D341Med (cell line): Measurements from ENCODE around the gene DCDC2B.

Experiments
- DNase-seq: peaks from one replicate; pipeline ENCODE4 v3.0.0; 2012; ENCODE audit warnings: low spot score

Gene DCDC2B

DNA sequence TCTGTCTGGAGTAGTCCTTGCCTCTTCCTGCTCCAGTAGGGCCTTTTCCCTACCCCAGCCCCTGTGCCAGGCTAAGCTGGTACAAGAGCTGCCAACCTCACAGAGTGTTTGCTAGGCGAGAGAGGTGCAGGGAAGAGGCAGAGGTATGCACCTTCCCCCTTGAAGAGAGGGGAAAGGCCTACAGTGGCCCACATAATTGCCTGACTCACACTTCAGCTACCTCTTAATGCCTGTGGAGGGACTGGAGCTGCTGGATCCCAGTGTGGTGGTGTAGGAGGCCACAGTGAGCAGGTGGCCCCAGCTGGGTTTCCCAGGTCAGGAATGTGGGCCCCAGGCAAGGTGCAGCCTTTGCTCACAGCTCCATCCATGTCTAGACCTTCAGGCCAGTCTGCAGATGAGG, 11.8 kb upstream of the DCDC2B start:
- no peak for DNase-seq

DNA sequence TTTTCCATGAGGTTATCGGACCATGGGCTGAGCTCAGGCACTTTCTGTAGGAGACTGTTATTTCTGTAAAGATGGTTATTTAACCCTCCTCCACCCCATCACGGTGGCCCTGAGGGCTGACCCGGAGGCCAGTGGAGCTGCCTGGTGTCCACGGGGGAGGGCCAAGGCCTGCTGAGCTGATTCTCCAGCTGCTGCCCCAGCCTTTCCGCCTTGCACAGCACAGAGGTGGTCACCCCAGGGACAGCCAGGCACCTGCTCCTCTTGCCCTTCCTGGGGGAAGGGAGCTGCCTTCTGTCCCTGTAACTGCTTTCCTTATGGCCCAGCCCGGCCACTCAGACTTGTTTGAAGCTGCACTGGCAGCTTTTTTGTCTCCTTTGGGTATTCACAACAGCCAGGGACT, 11.1 kb upstream of the DCDC2B start:
- DNase-seq, result no peak

DNA sequence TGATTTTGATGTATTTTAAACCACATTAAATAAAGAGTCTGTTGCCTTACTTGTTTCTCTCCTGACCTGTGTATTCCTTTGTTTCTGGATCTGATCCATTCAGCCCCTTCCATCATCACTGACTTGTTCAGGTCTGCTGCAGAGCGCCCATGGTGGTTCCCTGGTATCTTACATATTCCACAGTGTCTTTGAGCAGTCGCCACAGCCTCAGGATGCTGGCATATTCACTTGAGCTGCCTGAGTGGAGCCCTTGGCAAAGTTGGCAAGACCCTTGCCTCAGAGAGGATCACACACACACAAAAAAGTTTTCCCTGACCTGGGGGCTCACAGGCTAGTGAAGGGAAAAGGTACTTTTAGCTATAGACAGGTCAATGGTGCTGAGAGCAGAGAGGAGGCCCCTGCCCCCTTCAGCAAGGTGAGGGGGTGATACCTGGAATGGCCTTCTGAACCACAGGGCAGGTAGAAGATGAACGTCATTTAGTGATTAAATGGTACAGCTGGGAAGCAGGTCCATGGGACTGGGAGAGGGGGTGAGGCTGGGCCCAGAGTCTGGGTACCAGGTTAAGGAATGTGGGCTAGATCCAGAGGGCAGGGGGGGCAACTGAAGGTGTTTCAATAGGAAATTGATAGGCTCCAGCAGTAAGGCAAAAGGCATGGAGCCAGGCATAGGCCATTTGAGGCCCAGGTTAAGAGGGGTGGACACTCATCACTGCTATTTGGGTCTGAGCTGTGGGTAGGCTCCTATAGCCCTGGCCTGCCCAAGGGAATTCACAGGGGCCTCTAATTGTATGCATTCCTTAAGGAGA, 10.4 kb upstream of the DCDC2B start:
- no peak for DNase-seq

DNA sequence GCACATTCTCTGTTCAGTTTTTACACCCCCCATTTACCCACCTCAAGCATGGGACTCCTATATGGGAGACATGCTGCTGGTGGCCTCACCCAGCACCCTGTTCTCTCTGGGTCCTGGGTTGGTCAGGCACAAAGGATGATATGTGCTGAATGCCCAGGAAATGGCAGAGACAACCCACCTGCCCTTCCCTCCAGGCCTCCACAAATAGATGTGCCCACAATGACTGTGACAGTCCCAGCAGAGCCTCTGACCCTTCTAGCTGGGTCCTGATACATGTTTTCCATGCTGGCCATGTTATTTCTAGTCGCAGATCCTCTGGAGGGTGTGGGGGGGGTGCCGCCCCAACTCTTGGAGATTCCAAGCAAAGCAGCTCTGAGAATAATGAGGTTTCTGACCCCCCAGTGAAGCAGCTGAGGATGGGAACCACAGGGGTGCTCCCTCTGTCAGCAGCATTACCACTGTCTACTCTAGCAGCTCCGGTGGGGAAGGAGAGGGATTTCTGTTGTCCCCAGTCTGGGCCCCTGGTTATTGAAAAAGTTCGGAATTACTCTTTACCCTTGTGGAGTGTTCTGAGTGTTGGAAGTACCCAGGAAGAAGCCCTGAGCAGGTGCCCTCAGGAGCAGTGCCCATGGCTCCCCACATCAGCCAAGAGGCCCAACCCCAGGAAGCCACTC, 9.7 kb upstream of the DCDC2B start:
- no peak for DNase-seq

DNA sequence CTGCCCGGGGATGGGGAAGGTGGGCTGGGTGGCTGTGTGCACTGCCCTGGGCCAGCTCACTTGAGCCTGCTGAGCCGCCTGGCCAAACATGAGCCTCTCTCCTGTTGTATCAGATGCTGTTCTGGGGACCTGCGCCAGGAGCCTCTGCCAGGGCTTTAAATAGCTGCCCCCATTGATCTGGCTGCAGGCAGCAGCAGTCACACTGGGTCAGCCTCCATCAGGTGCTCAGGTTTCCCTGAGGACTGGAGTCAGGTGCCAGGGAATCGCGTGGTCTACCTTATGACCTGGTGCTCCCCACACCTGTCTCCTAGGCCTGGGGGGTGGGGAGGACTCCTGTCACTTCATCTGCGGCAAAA, 9.2 kb upstream of the DCDC2B start:
- no peak for DNase-seq

DNA sequence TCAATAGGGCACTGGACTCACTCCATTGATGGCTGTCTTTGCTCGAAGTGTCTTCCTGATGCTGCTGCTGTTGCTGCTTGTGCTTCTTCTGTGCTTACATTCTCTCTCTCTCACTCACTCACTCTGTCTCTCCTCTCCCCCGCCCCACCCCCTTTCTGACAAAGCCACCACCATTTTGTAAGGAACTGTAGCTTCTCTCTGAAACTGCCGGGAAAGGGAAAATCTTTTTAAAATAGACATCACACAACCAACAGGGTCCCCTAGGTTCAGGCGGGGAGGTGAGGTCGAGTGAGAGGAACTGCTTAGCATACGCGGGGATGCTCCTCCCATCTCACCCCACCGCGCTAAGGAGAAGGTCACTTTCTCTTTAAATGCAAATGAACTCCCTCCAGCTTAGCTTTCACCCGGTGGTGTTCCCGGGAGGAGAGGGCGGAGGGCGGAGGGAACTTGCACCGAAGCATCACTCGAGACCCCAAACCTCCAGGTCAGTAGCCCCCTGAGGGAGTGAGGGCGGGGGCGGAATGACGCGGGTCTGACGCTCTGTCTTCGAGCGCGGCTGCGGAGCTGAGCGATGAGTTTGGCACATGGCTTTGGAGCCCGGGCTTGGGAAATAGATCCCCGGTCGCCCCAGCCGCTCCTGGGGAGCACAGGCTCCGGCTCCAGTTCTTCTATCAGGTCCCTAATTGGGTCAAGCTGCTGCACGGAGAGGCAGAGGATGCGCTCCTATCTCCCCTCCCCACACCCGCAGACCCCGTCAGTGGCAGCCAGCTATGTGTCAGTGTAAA, 8.5 kb upstream of the DCDC2B start, which contains the start of gene CCDC28B:
Gene CCDC28B, plus strand, starts transcription at position 370 of the 785 bp plus-strand sequence. CDS start 1,341 bp downstream, outside the sequence.
- peak; percentile 76 for DNase-seq

DNA sequence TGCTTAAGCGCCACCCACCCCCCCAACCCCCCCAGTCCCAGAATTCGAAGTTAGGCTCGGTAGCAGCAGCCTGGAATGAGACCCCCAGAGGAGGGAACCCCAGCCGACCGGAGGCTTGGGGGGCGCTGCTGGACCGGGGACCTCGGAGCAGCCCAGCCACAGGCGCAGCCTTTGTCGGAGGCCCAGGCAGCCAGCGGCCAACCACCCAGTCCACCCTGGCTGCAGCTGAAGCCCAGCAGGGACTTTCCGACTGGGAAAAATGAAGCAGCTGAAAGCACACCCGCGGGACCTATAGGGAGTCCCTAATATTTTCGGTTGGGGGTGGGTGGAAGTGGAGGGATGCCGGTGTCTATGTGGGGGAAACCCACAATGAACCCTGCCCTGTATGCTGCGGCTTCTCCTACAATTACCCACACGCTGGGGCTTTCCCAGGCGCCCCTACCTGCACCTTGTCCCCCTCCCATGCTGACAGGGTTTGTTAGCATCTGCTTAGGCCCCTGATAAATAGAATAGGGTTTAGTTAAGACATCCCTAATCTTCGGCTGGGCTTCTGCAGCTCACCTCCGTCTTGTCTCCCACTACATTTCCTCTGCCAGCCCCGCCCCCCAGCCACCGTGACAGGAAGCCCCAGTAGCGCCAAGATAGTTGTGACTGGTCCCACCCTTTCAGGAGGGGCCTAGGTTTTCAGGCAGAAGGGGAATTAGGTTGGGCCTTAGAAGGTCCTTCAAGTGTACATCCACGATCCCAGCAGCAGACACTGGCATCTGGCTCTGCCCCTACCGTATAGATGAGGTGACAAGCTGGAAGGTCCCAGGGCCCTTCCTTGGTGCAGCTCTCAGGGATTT, 7.7 kb upstream of the DCDC2B start:
- DNase-seq, result peak; percentile 63

DNA sequence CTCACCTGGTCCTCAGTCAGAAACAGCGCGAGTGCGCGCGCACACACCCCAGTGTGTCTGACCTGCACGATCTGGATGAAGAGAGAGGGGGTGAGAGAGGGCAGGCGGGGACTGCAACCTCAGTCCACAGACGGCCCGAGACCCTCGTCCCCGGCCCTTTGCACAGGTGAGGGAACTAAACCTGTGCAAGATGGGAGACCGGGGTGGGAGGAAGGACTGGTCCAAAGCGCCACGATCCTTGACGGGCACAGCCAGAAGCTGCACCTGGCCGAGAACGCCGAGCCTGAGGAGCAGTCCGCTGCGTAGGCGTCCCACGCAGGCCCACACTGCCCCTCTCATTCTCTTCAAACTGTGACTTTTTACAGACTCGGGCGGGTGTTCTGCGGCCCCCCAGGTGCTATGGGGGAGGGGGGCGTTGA, 3.9 kb upstream of the DCDC2B start:
- no peak for DNase-seq

DNA sequence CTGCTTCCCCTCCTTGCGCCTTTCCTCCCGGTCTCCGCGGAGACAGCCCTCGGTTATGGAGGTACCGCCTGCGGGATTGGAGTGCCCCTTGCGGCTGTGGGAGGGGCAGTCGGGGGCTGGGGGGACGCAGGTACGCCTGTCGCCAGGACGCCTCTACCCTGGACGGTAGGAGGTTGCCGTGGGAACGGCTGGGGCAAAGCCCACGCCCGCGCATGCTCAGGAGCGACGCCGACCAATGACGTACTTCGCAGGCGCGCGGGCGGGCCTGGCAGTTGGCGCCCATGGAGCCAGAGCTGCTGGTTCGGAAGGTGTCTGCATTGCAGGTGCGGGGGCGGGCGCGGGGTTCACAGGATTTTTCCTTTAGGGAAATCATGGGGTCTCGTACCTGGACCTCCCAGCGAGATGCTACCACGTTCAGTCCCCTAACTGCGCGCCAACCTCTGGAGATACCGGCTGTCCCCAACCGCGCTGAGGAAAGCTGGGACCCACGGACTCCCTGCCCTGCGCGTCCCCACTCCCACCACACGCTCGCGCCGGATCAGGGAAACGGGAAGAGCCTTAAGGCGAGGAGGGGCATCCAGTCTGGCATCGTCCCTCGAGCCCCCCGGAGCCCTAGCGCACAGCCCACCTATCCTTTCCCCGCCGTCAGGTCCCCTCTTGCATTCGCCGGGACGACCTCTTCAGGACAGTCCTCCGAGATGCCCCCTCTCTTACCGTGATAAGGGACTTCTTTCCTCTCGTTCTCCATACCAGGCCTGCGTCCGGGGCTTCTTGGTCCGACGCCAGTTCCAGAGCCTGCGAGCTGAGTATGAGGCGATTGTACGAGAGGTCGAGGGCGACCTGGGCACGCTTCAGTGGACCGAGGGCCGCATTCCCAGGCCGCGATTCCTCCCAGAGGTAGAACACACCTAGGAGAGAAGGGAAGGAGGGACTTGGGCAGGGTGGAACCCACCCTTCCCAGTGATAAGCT, 3.2 kb upstream of the DCDC2B start, which contains the start of gene IQCC:
Gene IQCC, plus strand, starts transcription at position 271 of the 970 bp plus-strand sequence. Its CDS starts 11 bp downstream, at position 282.
- peak; percentile 93 for DNase-seq

DNA sequence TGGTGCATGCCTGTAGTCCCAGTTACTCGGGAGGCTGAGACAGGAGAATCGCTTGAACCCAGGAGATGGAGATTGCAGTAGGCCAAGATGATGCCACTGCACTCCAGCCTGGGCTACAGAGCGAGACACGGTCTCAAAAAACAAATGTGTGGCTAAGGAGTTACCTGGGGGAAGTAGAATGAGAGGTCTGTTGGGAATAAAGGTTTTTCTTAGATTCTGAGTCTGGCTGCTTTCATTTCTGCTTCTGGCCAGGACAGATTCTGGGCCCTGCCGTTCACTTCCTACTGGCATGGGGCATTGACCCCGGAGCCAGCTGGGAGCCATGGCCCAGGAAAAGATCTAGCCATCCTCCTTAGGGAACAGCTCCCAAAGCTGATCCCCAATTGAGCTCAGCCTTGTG, 420 bp upstream of the DCDC2B start:
- no peak for DNase-seq

DNA sequence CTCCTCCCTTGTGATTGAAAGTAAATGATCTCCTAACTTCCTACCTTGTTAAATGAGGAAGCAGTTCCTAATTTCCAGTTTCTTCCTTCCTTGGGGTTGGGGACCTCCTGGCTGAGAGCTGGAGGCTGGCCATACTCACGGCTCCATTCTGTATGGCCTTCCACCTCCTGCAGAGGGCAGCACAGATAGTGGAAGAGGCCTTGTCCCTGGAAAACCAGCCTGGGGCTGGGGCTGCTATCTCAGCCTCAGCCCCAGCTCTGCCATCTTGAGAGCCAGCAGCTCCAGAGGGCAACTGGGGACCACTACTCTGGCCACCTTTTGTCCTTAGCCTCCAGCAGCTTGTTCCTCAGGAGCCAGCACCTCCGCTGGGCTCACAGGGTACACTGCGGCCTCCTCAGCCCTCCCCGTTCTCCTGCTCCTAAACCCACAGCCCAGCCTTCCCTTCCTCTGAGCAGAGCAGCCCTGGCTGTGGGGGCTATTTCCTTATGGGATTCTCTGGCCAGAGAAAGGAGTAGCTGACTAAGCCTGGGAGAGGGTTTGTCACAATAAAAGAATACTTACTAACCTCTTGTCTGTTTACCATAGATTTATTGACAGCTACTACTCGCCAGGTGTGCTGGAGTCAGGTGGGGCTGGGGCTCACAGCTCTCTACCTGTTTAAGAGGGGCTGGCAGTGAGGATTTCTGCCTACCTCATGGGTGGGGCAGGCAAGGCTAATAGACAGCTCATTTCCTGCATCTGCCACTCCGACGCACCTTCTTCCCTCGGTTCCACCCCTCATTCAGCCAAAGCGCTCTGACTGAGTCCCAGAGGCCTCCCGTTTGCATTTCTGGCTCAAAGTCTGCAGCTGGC, 7.0 kb downstream of the DCDC2B start:
- peak; percentile 81 for DNase-seq

DNA sequence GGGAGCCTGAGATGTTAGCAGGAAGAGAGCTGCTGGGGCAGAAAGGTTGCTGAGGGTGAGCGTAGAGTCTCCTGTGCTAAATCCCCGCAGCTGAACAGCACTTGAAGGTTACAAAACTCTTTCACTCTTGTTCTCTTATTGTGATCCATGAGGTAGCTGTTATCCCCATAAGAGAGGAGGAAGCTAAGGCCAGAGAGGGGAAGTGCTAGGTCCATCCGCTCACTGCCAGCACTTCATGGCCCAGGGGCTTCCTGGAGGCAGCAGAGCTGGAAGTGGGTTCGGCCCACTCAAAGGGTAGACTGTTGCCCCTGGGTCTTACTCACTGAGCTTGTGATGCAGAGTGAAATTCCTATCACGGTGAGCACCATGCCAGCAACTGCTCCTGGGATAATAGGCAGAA, 7.7 kb downstream of the DCDC2B start:
- DNase-seq, result no peak

DNA sequence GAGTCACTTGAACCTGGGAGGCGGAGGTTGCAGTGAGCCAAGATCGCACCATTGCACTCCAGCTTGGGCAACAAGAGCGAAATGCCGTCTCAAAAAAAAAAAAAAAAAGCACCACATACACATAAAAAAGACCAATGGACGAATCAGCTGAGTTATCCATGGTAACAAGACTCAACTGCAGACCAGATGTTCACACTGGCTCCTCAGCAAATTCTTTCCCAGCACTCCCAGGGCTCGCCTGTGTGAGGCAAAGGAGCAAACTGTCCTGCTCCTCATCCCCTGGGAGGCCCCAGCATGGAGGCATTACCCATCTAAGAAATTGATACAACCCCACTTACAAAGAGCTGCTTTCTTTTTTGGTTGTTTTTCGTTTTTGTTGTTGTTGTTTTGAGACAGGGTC, 10.1 kb downstream of the DCDC2B start:
- no peak for DNase-seq

DNA sequence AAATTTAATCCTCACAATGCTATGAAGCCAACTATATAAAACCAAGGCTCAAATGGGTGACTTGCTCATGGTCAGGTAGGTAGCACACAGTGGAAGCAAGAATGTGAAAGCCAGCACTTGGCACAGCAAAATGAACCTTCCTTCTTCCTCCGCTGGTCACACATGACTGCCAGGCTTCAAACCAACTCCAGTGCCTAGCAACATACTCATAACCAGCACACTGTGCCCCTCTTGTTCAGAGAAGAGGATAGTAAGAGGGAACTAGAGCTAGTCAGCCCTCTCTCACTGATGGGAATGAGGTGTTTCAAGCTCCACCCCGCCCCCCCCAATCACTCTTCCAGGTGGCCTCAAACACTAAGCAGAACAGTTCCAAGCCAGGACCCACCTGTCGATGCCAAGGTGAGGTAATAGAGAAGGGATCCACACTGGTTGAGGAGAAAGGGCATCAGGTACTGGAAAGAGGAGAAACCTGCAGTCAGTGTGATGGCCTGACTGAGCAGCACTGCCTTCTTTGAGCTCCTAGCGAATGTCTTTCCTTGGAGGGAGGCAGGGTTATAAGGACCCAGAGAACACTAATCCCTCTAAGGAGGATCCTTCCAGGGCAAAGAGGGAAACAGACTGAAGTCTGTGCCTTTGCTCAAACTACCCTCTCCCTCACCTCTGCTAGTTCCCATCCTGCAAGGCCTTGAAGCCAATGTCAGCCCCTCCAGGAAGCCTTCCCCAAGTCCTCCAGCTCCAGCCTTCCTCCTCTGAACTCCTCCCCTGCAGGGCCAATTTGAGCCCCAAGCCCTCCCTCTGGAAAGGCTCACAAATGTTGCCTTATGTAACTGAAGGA, 12.1 kb downstream of the DCDC2B start:
- DNase-seq, result no peak

DNA sequence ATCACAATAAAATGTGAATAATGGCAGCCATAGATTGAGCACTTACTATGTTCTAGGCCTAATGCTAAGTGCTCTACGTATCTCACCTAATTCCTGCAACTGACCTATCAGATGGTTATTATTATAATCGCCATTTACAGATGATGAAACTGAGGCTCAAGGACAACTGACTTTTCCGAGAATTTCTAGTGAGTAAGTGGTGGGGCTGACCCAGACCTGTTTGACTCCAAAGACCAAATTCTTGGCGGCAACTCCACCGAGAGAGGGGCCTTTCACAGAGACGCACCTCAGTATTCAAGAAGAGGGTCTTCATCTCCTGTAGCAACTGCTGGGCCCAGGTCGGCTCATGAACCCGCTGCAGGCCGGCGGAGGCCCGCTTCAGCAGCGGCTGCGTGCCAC, 12.7 kb downstream of the DCDC2B start:
- no peak for DNase-seq

DNA sequence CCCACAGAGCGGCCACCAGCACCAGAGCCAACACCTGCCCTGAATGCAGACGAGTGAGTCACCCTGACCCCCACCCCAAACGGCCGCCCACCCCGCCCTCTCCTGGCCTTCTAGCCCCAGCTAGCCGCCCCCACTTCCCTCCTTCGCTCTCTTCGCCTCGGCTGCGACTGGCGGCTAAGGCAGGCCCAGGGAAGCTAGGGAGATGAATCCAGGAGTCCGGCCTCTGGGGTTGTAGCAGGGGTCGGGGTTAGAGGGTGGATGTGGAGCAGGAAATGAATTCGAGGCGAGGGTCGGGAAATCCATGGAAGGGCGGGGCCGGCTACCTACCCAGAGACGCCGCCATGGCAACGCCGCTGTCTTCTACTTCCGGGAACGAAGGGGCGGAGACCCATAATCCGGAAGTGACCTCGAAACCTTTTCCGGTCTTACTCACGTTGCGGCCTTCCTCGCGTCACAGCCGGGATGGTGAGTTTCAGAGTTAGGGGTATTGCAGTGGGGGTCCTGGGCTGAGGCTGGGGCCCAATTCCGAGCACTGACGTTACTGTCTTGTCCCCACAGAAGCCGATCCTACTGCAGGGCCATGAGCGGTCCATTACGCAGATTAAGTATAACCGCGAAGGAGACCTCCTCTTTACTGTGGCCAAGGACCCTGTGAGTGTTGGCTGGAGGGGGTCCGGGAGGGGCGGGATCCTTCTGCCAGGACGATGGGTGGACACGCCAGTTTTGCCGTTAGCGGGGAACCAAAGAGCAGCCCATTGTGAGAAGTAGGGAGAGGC, 13.3 kb downstream of the DCDC2B start, which contains the start of the genes EIF3I and TMEM234:
Gene EIF3I, plus strand, starts transcription at position 428 of the 776 bp plus-strand sequence. Its CDS starts 35 bp downstream, at position 463.
Gene TMEM234, minus strand, starts transcription at position 374 of the 776 bp plus-strand sequence. Its CDS starts 31 bp downstream, at position 343.
- peak; percentile 94 for DNase-seq

DNA sequence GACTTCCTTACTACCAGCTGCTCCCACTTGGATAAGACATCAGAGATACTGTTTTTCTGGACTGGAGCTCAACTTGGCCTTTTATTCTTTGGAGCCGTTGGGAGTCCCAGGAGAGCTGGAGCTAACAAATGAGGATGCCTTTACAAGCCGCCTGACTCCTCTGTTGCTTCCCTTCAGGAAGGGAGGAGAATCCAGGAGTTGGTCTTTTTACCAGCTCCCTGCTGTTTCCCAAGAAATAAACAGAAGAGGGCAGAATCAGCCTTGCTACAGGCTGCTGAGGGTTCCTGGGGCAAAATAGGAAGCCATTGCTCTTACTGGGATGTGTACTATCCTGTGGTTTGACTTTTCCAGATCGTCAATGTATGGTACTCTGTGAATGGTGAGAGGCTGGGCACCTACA, 14.8 kb downstream of the DCDC2B start:
- no peak for DNase-seq

DNA sequence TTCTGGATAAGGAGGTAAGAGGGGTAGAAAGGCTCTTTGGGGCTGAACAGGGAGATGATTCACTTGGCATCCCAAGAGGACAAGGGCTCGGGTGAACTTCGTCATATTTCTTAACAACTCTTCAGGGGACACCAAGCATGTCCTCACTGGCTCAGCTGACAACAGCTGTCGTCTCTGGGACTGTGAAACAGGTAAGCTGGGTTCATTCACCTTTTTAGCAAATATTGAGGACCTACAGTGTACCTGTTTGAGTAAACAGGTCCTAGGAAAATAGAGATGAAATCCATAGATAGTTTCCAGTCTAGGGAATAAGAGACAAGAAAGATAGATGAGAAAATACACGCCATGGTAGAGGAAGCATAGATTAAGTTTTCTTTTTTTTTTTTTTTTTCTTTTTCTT, 15.4 kb downstream of the DCDC2B start:
- no peak for DNase-seq
